HepG2 (cell line): ENCODE results near the gene RANBP3. TPM values are rescaled to one million over a fixed set of nuclear protein-coding genes. Genes with fewer than 3 reads are reported as not detected.

Experiments
- ARHGAP35 ChIP-seq: sonication (generic); formaldehyde crosslinking; IDR thresholded peaks from 2 replicates; pipeline ENCODE4 v1.9.0; 2022; ENCODE audit warnings: mild to moderate bottlenecking, inconsistent platforms, moderate library complexity, missing genetic modification reagents, borderline replicate concordance
- ARID2 ChIP-seq: sonication (generic); formaldehyde crosslinking; IDR thresholded peaks from 2 replicates; pipeline ENCODE4 v1.8.1; 2022; ENCODE audit warnings: mild to moderate bottlenecking, missing genetic modification reagents, borderline replicate concordance
- ATAD3A ChIP-seq: sonication (generic); formaldehyde crosslinking; IDR thresholded peaks from 2 replicates; pipeline ENCODE4 v1.4.0; 2020; ENCODE audit warnings: missing genetic modification reagents
- DNMT1 ChIP-seq: sonication (generic); formaldehyde crosslinking; IDR thresholded peaks from 2 replicates; pipeline ENCODE4 v1.5.1; 2020; ENCODE audit warnings: mild to moderate bottlenecking, missing genetic modification reagents
- DPF2 ChIP-seq: sonication (generic); formaldehyde crosslinking; IDR thresholded peaks from 2 replicates; pipeline ENCODE4 v1.4.0; 2020; ENCODE audit warnings: mild to moderate bottlenecking, low read depth, missing genetic modification reagents, borderline replicate concordance
- E2F5 ChIP-seq: sonication (generic); formaldehyde crosslinking; conservative IDR thresholded peaks from 2 replicates; pipeline ENCODE4 v1.4.0; 2020; ENCODE audit warnings: missing genetic modification reagents
- FOSL2 ChIP-seq: sonication (generic); formaldehyde crosslinking; IDR thresholded peaks from 2 replicates; pipeline ENCODE4 v1.4.0; 2020; ENCODE audit warnings: missing genetic modification reagents
- GABPB1 ChIP-seq: IDR thresholded peaks from 2 replicates; pipeline ENCODE4 v1.6.1; 2016; ENCODE audit warnings: mild to moderate bottlenecking, missing genetic modification reagents, moderate library complexity, missing compliant biosample characterization
- HMGA1 ChIP-seq: sonication (generic); formaldehyde crosslinking; conservative IDR thresholded peaks from 2 replicates; pipeline ENCODE4 v1.4.0; 2020; ENCODE audit warnings: missing genetic modification reagents
- MYC ChIP-seq: sonication (generic); formaldehyde crosslinking; IDR thresholded peaks from 2 replicates; pipeline ENCODE4 v1.9.0; 2021; ENCODE audit warnings: missing genetic modification reagents, borderline replicate concordance
- PHB2 ChIP-seq: fragments of 450-650 bp; IDR thresholded peaks from 2 replicates; pipeline ENCODE4 v1.6.1; 2018; ENCODE audit not compliant: partially characterized antibody
- PHF8 ChIP-seq: sonication (generic); formaldehyde crosslinking; IDR thresholded peaks from 2 replicates; pipeline ENCODE4 v1.5.0; 2020; ENCODE audit warnings: missing genetic modification reagents
- TBX3 ChIP-seq: fragments of 450-650 bp; IDR thresholded peaks from 2 replicates; pipeline ENCODE4 v1.6.1; 2017; ENCODE audit warnings: antibody characterized with exemption, mild to moderate bottlenecking, inconsistent platforms, borderline replicate concordance
- YY1 ChIP-seq: IDR thresholded peaks from 2 replicates; pipeline ENCODE4 v1.6.1; 2011; ENCODE audit warnings: low read length, low read depth, moderate library complexity, mild to moderate bottlenecking; ENCODE audit not compliant: insufficient read depth, insufficient replicate concordance
- ZFP91 ChIP-seq: sonication (generic); formaldehyde crosslinking; IDR thresholded peaks from 2 replicates; pipeline ENCODE4 v1.9.0; 2022; ENCODE audit warnings: missing genetic modification reagents, mild to moderate bottlenecking, borderline replicate concordance
- ZFY ChIP-seq: sonication (generic); formaldehyde crosslinking; IDR thresholded peaks from 2 replicates; pipeline ENCODE4 v1.4.0; 2020; ENCODE audit warnings: missing genetic modification reagents
- ZKSCAN1 ChIP-seq: fragments of 150-350 bp; IDR thresholded peaks from 2 replicates; pipeline ENCODE4 v1.6.1; 2014; ENCODE audit warnings: low read length
- ZMYM4 ChIP-seq: sonication (generic); formaldehyde crosslinking; IDR thresholded peaks from 2 replicates; pipeline ENCODE4 v1.8.1; 2023; ENCODE audit warnings: mild to moderate bottlenecking, missing genetic modification reagents
- ZNF18 ChIP-seq: sonication (generic); formaldehyde crosslinking; IDR thresholded peaks from 2 replicates; pipeline ENCODE4 v1.8.0; 2022; ENCODE audit warnings: mild to moderate bottlenecking, missing genetic modification reagents; ENCODE audit not compliant: insufficient replicate concordance
- ZNF251 ChIP-seq: sonication (generic); formaldehyde crosslinking; IDR thresholded peaks from 2 replicates; pipeline ENCODE4 v1.9.0; 2021; ENCODE audit warnings: mild to moderate bottlenecking, missing genetic modification reagents
- ZNF350 ChIP-seq: sonication (generic); formaldehyde crosslinking; IDR thresholded peaks from 2 replicates; pipeline ENCODE4 v1.4.0; 2020; ENCODE audit warnings: mild to moderate bottlenecking, low read depth, missing genetic modification reagents, borderline replicate concordance
- ZNF383 ChIP-seq: sonication (generic); formaldehyde crosslinking; IDR thresholded peaks from 2 replicates; pipeline ENCODE4 v1.4.0; 2020; ENCODE audit warnings: missing genetic modification reagents, mild to moderate bottlenecking, borderline replicate concordance
- ZNF543 ChIP-seq: sonication (generic); formaldehyde crosslinking; IDR thresholded peaks from 2 replicates; pipeline ENCODE4 v1.4.0; 2020; ENCODE audit warnings: mild to moderate bottlenecking, missing genetic modification reagents
- ZNF552 ChIP-seq: sonication (generic); formaldehyde crosslinking; IDR thresholded peaks from 2 replicates; pipeline ENCODE4 v1.9.0; 2022; ENCODE audit warnings: missing genetic modification reagents, mild to moderate bottlenecking, borderline replicate concordance
- ZNF574 ChIP-seq: sonication (generic); formaldehyde crosslinking; IDR thresholded peaks from 2 replicates; pipeline ENCODE4 v1.4.0; 2020; ENCODE audit warnings: missing genetic modification reagents
- ZNF747 ChIP-seq: sonication (generic); formaldehyde crosslinking; IDR thresholded peaks from 2 replicates; pipeline ENCODE4 v1.8.1; 2023; ENCODE audit warnings: missing genetic modification reagents, mild to moderate bottlenecking, borderline replicate concordance
- polyA plus RNA-seq, 8 experiments: library from polyadenylated mRNA; depleted of rRNA in 3 of 8; stranded (reverse) in 7 of 8; unstranded in 1 of 8; fragments of >200 nt; fragmentation: Illumina TruSeq in 4 of 8; extraction: Trizol in 4 of 8; gene quantifications; 2 replicates each; pipeline versions ENCODE4 v1.2.1 to v1.2.3, GENCODE V29; 2011 to 2016; ENCODE audit warnings: low read depth in 4 of 8, missing spikeins in 1 of 8, mixed read lengths in 1 of 8; ENCODE audit not compliant: insufficient read depth in 1 of 8
- total RNA-seq, 5 experiments: library from RNA; depleted of rRNA; stranded (reverse); fragments of >200 nt; fragmentation: Illumina TruSeq; extraction: Trizol; gene quantifications; 2 replicates each; pipeline ENCODE4 v1.2.3, GENCODE V29; 2016; ENCODE audit warnings: low read depth in 1 of 5

Gene RANBP3
- total and polyA plus RNA-seq, 2 of the 13 experiments (the other 11 are each of a cell fraction or from before 2014, with no cell fraction given) = 39.5 to 149 TPM

- TF ChIP-seq ZNF574 (no peak), ARID2 (no peak), PHF8 (no peak), YY1 (no peak), FOSL2 (CRISPR knock-in tag) (no peak), ZFY (CRISPR knock-in tag) (no peak), TBX3 (peak; percentile 69; the same call in 1 of the 2 replicates), ZFP91 (0 out of 2 replicates have a peak, but pooled peaks have one; percentile 11), ZNF552 (CRISPR knock-in tag) (no peak), MYC (no peak), PHB2 (no peak), ATAD3A (no peak), ARHGAP35 (CRISPR knock-in tag) (no peak), ZMYM4 (CRISPR knock-in tag) (no peak), DNMT1 (CRISPR knock-in tag) (no peak), ZNF383 (CRISPR knock-in tag) (no peak), HMGA1 (CRISPR knock-in tag) (no peak), ZNF543 (CRISPR knock-in tag) (no peak), E2F5 (no peak), GABPB1 (no peak), DPF2 (CRISPR knock-in tag) (no peak), ZNF18 (peak; percentile 37), ZNF251 (no peak), ZNF350 (no peak), ZNF747 (CRISPR knock-in tag) (no peak), ZKSCAN1 (no peak)
Observed at GRCh38 chr19:5910638-5910907, 67.4 kb downstream of the RANBP3 start (continued).
